Liver (tissue), 3 donors: ENCODE data around the gene TRIP12.

Experiments used
- EGR1 ChIP-seq, 2 donors: IDR thresholded peaks; 2 replicates each; pipeline ENCODE4 v1.6.1; 2016 to 2018; ENCODE audit warnings: antibody characterized with exemption in 2 of 2, low read depth in 2 of 2
- FOXA1 ChIP-seq: IDR thresholded peaks from 2 replicates; pipeline ENCODE4 v1.6.1; 2016; ENCODE audit warnings: antibody characterized with exemption
- GABPA ChIP-seq, 2 donors: IDR thresholded peaks in 1 of 2; conservative IDR thresholded peaks in 1 of 2; 2 replicates each; pipeline ENCODE4 v1.6.1; 2016; ENCODE audit warnings: antibody characterized with exemption in 2 of 2, mild to moderate bottlenecking in 1 of 2, moderate library complexity in 1 of 2
- JUND ChIP-seq, 2 donors: IDR thresholded peaks; 2 replicates each; pipeline ENCODE4 v1.6.1; 2016; ENCODE audit warnings: antibody characterized with exemption in 2 of 2
- RAD21 ChIP-seq, 2 donors: IDR thresholded peaks; 2 replicates each; pipeline ENCODE4 v1.6.1; 2016; ENCODE audit warnings: antibody characterized with exemption in 2 of 2, mild to moderate bottlenecking in 2 of 2
- SP1 ChIP-seq: IDR thresholded peaks from 2 replicates; pipeline ENCODE4 v1.6.1; 2018; ENCODE audit warnings: antibody characterized with exemption, mild to moderate bottlenecking
- TAF1 ChIP-seq: conservative IDR thresholded peaks from 2 replicates; pipeline ENCODE4 v1.6.1; 2016; ENCODE audit warnings: antibody characterized with exemption, mild to moderate bottlenecking
- YY1 ChIP-seq: IDR thresholded peaks from 2 replicates; pipeline ENCODE4 v1.6.1; 2016; ENCODE audit warnings: antibody characterized with exemption, mild to moderate bottlenecking
- TF ChIP-seq, protein P1 (sequence below): IDR thresholded peaks from 2 replicates; pipeline ENCODE4 v1.6.1; 2016; ENCODE audit warnings: antibody characterized with exemption, mild to moderate bottlenecking
- TF ChIP-seq, protein P2 (sequence below): fragments of 150-350 bp; IDR thresholded peaks from 2 replicates; pipeline ENCODE4 v1.5.1; 2017; ENCODE audit warnings: improper control_type of control experiment, low read depth, low read length; ENCODE audit not compliant: missing input control
- TF ChIP-seq, protein P3 (sequence below): IDR thresholded peaks from 2 replicates; pipeline ENCODE4 v1.6.1; 2016; ENCODE audit warnings: antibody characterized with exemption
- TF ChIP-seq, protein P4 (sequence below): IDR thresholded peaks from 2 replicates; pipeline ENCODE4 v1.6.1; 2016; ENCODE audit warnings: antibody characterized with exemption
- TF ChIP-seq, protein P5 (sequence below): IDR thresholded peaks from 2 replicates; pipeline ENCODE4 v1.6.1; 2016; ENCODE audit warnings: antibody characterized with exemption
- donor health status: healthy.
- donor health status: healthy.

DNA sequence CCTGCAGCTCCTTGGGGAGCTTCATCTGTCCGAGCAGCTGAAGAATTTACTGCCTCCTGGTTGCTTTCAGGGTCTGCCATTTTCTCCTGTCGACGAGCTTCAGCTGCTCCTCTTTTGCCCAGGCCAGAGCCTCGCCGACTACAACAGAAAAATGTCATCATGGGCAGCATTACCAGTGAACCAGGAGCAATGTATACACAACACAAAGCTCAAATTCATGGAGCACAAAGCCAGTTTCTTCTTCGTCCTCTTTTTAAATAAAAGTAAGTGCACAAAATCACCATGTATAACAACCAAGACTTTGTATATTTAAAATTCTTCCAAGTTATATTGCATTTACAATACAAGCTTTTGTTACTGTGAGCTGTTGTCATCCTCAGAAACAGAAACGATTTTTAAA lies 85.0 kb downstream of the TRIP12 start:
- TF ChIP-seq, protein P1, sequence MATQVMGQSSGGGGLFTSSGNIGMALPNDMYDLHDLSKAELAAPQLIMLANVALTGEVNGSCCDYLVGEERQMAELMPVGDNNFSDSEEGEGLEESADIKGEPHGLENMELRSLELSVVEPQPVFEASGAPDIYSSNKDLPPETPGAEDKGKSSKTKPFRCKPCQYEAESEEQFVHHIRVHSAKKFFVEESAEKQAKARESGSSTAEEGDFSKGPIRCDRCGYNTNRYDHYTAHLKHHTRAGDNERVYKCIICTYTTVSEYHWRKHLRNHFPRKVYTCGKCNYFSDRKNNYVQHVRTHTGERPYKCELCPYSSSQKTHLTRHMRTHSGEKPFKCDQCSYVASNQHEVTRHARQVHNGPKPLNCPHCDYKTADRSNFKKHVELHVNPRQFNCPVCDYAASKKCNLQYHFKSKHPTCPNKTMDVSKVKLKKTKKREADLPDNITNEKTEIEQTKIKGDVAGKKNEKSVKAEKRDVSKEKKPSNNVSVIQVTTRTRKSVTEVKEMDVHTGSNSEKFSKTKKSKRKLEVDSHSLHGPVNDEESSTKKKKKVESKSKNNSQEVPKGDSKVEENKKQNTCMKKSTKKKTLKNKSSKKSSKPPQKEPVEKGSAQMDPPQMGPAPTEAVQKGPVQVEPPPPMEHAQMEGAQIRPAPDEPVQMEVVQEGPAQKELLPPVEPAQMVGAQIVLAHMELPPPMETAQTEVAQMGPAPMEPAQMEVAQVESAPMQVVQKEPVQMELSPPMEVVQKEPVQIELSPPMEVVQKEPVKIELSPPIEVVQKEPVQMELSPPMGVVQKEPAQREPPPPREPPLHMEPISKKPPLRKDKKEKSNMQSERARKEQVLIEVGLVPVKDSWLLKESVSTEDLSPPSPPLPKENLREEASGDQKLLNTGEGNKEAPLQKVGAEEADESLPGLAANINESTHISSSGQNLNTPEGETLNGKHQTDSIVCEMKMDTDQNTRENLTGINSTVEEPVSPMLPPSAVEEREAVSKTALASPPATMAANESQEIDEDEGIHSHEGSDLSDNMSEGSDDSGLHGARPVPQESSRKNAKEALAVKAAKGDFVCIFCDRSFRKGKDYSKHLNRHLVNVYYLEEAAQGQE = no peak
- no peak for TF ChIP-seq FOXA1
- TF ChIP-seq, protein P2, sequence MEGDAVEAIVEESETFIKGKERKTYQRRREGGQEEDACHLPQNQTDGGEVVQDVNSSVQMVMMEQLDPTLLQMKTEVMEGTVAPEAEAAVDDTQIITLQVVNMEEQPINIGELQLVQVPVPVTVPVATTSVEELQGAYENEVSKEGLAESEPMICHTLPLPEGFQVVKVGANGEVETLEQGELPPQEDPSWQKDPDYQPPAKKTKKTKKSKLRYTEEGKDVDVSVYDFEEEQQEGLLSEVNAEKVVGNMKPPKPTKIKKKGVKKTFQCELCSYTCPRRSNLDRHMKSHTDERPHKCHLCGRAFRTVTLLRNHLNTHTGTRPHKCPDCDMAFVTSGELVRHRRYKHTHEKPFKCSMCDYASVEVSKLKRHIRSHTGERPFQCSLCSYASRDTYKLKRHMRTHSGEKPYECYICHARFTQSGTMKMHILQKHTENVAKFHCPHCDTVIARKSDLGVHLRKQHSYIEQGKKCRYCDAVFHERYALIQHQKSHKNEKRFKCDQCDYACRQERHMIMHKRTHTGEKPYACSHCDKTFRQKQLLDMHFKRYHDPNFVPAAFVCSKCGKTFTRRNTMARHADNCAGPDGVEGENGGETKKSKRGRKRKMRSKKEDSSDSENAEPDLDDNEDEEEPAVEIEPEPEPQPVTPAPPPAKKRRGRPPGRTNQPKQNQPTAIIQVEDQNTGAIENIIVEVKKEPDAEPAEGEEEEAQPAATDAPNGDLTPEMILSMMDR = no peak
- TF ChIP-seq TAF1 = no peak
- no peak for TF ChIP-seq GABPA (IDR thresholded peaks at IDR 0.05 in 1 of 2, conservative IDR thresholded peaks at IDR 0.05 in 1 of 2)
- TF ChIP-seq YY1 = no peak
- no peak for TF ChIP-seq EGR1 (IDR thresholded peaks at IDR 0.05; ENCODE audit: low read depth in 2 of 2)
- TF ChIP-seq RAD21 (IDR thresholded peaks at IDR 0.05) = no peak
- TF ChIP-seq, protein P3, sequence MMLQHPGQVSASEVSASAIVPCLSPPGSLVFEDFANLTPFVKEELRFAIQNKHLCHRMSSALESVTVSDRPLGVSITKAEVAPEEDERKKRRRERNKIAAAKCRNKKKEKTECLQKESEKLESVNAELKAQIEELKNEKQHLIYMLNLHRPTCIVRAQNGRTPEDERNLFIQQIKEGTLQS = no peak
- TF ChIP-seq, protein P4, sequence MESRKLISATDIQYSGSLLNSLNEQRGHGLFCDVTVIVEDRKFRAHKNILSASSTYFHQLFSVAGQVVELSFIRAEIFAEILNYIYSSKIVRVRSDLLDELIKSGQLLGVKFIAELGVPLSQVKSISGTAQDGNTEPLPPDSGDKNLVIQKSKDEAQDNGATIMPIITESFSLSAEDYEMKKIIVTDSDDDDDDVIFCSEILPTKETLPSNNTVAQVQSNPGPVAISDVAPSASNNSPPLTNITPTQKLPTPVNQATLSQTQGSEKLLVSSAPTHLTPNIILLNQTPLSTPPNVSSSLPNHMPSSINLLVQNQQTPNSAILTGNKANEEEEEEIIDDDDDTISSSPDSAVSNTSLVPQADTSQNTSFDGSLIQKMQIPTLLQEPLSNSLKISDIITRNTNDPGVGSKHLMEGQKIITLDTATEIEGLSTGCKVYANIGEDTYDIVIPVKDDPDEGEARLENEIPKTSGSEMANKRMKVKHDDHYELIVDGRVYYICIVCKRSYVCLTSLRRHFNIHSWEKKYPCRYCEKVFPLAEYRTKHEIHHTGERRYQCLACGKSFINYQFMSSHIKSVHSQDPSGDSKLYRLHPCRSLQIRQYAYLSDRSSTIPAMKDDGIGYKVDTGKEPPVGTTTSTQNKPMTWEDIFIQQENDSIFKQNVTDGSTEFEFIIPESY = no peak
- no peak for TF ChIP-seq JUND (IDR thresholded peaks at IDR 0.05)
- TF ChIP-seq, protein P5, sequence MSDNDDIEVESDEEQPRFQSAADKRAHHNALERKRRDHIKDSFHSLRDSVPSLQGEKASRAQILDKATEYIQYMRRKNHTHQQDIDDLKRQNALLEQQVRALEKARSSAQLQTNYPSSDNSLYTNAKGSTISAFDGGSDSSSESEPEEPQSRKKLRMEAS = no peak
- no peak for TF ChIP-seq SP1
